ENCODE results near the gene PARP12. TPM values are rescaled to one million over a fixed set of nuclear protein-coding genes. Genes with fewer than 3 reads are reported as not detected.

PARP12 gene
- total and polyA plus RNA-seq, 4 donors: 30.0 to 56.8 (median 47.6) TPM

GRCh38 chr7:140093375-140093774 is 30.6 kb upstream of the PARP12 start:
- no peaks in the 10 kb centered on the region for H3K27me3 ChIP-seq (ENCODE audit: control insufficient read depth in 3 of 3, insufficient read depth in 3 of 3, low read length in 2 of 3)
- no peaks in the 10 kb centered on the region for H3K9me3 ChIP-seq (ENCODE audit: control insufficient read depth in 4 of 4, insufficient read depth in 3 of 4, low read length in 3 of 4)
- H3K36me3 ChIP-seq (ENCODE audit: control insufficient read depth in 4 of 4, insufficient read depth in 4 of 4, low read length in 4 of 4): peaks cover 24 to 39% (median 28%) of the 10 kb centered on the region in 4 donors
- TF ChIP-seq CTCF (IDR thresholded peaks at IDR 0.05; ENCODE audit: control extremely low read depth, extremely low read depth): no peak
- no peaks in the 10 kb centered on the region for H3K4me1 ChIP-seq (ENCODE audit: control insufficient read depth in 5 of 5, insufficient read depth in 5 of 5, low read length in 5 of 5)
- H3K9ac ChIP-seq (ENCODE audit: insufficient read depth in 1 of 2, low read length in 2 of 2): no peak overlapping the region
- ATAC-seq (ENCODE audit: insufficient read depth, low FRiP score) (no peak), DNase-seq (no peak)
- H3K27ac ChIP-seq (ENCODE audit: low read depth in 1 of 2, low read length in 1 of 2): no peak overlapping the region
- H3K4me3 ChIP-seq: no peak overlapping the region
- 93 to 95% methylated on average over 1 of the region's 1 CpG for WGBS, 2 donors

GRCh38 chr7:140085447-140085846 is 22.7 kb upstream of the PARP12 start:
- H3K27me3 ChIP-seq (ENCODE audit: control insufficient read depth in 3 of 3, insufficient read depth in 3 of 3, low read length in 2 of 3): no peaks in the 10 kb centered on the region
- no peak overlapping the region for H3K27ac ChIP-seq (ENCODE audit: low read depth in 1 of 2, low read length in 1 of 2)
- no peak overlapping the region for H3K4me3 ChIP-seq
- TF ChIP-seq CTCF (IDR thresholded peaks at IDR 0.05; ENCODE audit: control extremely low read depth, extremely low read depth): no peak
- H3K9me3 ChIP-seq (ENCODE audit: control insufficient read depth in 4 of 4, insufficient read depth in 3 of 4, low read length in 3 of 4): no peaks in the 10 kb centered on the region
- no peak overlapping the region for H3K9ac ChIP-seq (ENCODE audit: insufficient read depth in 1 of 2, low read length in 2 of 2)
- peaks cover 0 to 7% (median 0%) of the 10 kb centered on the region in 4 donors for H3K36me3 ChIP-seq (ENCODE audit: control insufficient read depth in 4 of 4, insufficient read depth in 4 of 4, low read length in 4 of 4)
- peaks cover 0 to 3% (median 0%) of the 10 kb centered on the region in 5 donors for H3K4me1 ChIP-seq (ENCODE audit: control insufficient read depth in 5 of 5, insufficient read depth in 5 of 5, low read length in 5 of 5)
- ATAC-seq (ENCODE audit: insufficient read depth, low FRiP score) (no peak), DNase-seq (no peak)
- 45 to 63% methylated on average over 2 of the region's 2 CpGs for WGBS, 2 donors

- ATAC-seq (ENCODE audit: insufficient read depth, low FRiP score) (no peak), DNase-seq (peak in 1 of 3 donors; percentile 2)
- H3K27me3 ChIP-seq (ENCODE audit: control insufficient read depth in 3 of 3, insufficient read depth in 3 of 3, low read length in 2 of 3): no peaks in the 10 kb centered on the region
- TF ChIP-seq CTCF (IDR thresholded peaks at IDR 0.05; ENCODE audit: control extremely low read depth, extremely low read depth): no peak
- peaks cover 0 to 3% (median 0%) of the 10 kb centered on the region in 5 donors for H3K4me1 ChIP-seq (ENCODE audit: control insufficient read depth in 5 of 5, insufficient read depth in 5 of 5, low read length in 5 of 5)
- no peak overlapping the region for H3K4me3 ChIP-seq
- 48 to 60% methylated on average over 8 of the region's 8 CpGs for WGBS, 2 donors
- no peak overlapping the region for H3K9ac ChIP-seq (ENCODE audit: insufficient read depth in 1 of 2, low read length in 2 of 2)
- H3K36me3 ChIP-seq (ENCODE audit: control insufficient read depth in 4 of 4, insufficient read depth in 4 of 4, low read length in 4 of 4): peaks cover 0 to 7% (median 0%) of the 10 kb centered on the region in 4 donors
- no peaks in the 10 kb centered on the region for H3K9me3 ChIP-seq (ENCODE audit: control insufficient read depth in 4 of 4, insufficient read depth in 3 of 4, low read length in 3 of 4)
- no peak overlapping the region for H3K27ac ChIP-seq (ENCODE audit: low read depth in 1 of 2, low read length in 1 of 2)
Measured at GRCh38 chr7:140084972-140085371, 22.2 kb upstream of the PARP12 start.

GRCh38 chr7:140084142-140084655 is 21.4 kb upstream of the PARP12 start:
- Histone ChIP-seq H3K9me3 (ENCODE audit: control insufficient read depth in 4 of 4, insufficient read depth in 3 of 4, low read length in 3 of 4) (no peaks in the 10 kb centered on the region), H3K4me3 (no peak overlapping the region), H3K4me1 (ENCODE audit: control insufficient read depth in 5 of 5, insufficient read depth in 5 of 5, low read length in 5 of 5) (peaks cover 0 to 3% (median 0%) of the 10 kb centered on the region in 5 donors), H3K9ac (ENCODE audit: insufficient read depth in 1 of 2, low read length in 2 of 2) (no peak overlapping the region), H3K27me3 (ENCODE audit: control insufficient read depth in 3 of 3, insufficient read depth in 3 of 3, low read length in 2 of 3) (no peaks in the 10 kb centered on the region), H3K36me3 (ENCODE audit: control insufficient read depth in 4 of 4, insufficient read depth in 4 of 4, low read length in 4 of 4) (peaks cover 0 to 4% (median 0%) of the 10 kb centered on the region in 4 donors), H3K27ac (ENCODE audit: low read depth in 1 of 2, low read length in 1 of 2) (no peak overlapping the region)
- WGBS, 2 donors: 47 to 73% methylated on average over 4 of the region's 4 CpGs
- ATAC-seq (ENCODE audit: insufficient read depth, low FRiP score) (no peak), DNase-seq (no peak)
- TF ChIP-seq CTCF (IDR thresholded peaks at IDR 0.05; ENCODE audit: control extremely low read depth, extremely low read depth): no peak

All from lung (tissue), 12 donors.